Stomach (tissue), 9 donors: ENCODE data around the gene APEH. TPM values are rescaled to one million over a fixed set of nuclear protein-coding genes. Genes with fewer than 3 reads are reported as not detected.

ENCODE experiments used
- DNase-seq, 2 donors: peaks; one replicate each; pipeline versions ENCODE4 v3.0.0 to v3.0.0-alpha.2; 2013 to 2019
- H3K27ac ChIP-seq, 5 donors: fragments of 200-600 bp in 4 of 5; sonication (generic) in 4 of 5; one replicate each; pipeline ENCODE4 v1.5.1; 2013 to 2019; ENCODE audit warnings: mild to moderate bottlenecking in 1 of 5, moderate library complexity in 1 of 5
- H3K27me3 ChIP-seq, 3 donors: fragments of 200-600 bp; sonication (generic); one replicate each; pipeline ENCODE4 v1.5.1; 2017 to 2019; ENCODE audit warnings: mixed run types in 1 of 3
- H3K36me3 ChIP-seq, 4 donors: fragments of 200-600 bp; sonication (generic); 1 replicate in 3 of 4; 2 replicates in 1 of 4; pipeline ENCODE4 v1.5.1; 2016 to 2019
- H3K4me1 ChIP-seq, 4 donors: fragments of 200-600 bp; sonication (generic); one replicate each; pipeline ENCODE4 v1.5.1; 2016 to 2019
- H3K4me3 ChIP-seq, 4 donors: fragments of 200-600 bp; sonication (generic) in 3 of 4; one replicate each; pipeline ENCODE4 v1.5.1; 2016 to 2019; ENCODE audit warnings: mild to moderate bottlenecking in 1 of 4
- H3K9me3 ChIP-seq, 4 donors: fragments of 200-600 bp; sonication (generic); one replicate each; pipeline ENCODE4 v1.5.1; 2016 to 2019
- EP300 ChIP-seq: sonication (generic); formaldehyde crosslinking; IDR thresholded peaks from one replicate; pipeline ENCODE4 v1.6.1; 2017; ENCODE audit warnings: antibody characterized with exemption
- POLR2A ChIP-seq, 4 donors: fragments of 450-650 bp; IDR thresholded peaks; one replicate each; pipeline ENCODE4 v1.6.1; 2016; ENCODE audit warnings: antibody characterized with exemption in 4 of 4, control low read depth in 2 of 4, mild to moderate bottlenecking in 1 of 4, moderate library complexity in 1 of 4
- POLR2AphosphoS5 ChIP-seq, 3 donors: sonication (generic); formaldehyde crosslinking; IDR thresholded peaks; one replicate each; pipeline ENCODE4 v1.6.1; 2016; ENCODE audit warnings: antibody characterized with exemption in 3 of 3
- WGBS, 5 donors: extraction: QIAGEN DNeasy Blood & Tissue Kit in 3 of 5; methylation state at CpG; one replicate each; pipeline versions ENCODE4 v1.1.5 to v1.1.7; 2013 to 2018; 5-methylcytosine and 5-hydroxymethylcytosine counted together
- intact Hi-C: fragments of 100-400 bp; cut with DNase I; formaldehyde crosslinking; loops from one replicate; pipeline ENCODE4 v1.15.1; 2023; ENCODE audit warnings: low total_unique reads
- polyA plus RNA-seq, 3 donors: library from polyadenylated mRNA; stranded (reverse); fragments of 200-250 nt; gene quantifications; one replicate each; pipeline ENCODE4 v1.2.3, GENCODE V29; 2013
- total RNA-seq, 5 donors: library from RNA; depleted of rRNA; stranded (reverse); fragments of >200 nt; gene quantifications; one replicate each; pipeline versions ENCODE4 v1.1.0 to v1.2.3, GENCODE V29; 2014 to 2016
- TF ChIP-seq, protein P1 (sequence below), 7 experiments: fragments of 450-650 bp in 4 of 7; fragments of 200-600 bp in 3 of 7; sonication (generic) in 3 of 7; IDR thresholded peaks; one replicate each; pipeline ENCODE4 v1.5.1; 2016 to 2019; ENCODE audit warnings: antibody characterized with exemption in 7 of 7, control low read depth in 2 of 7, mild to moderate bottlenecking in 1 of 7
- donor health status: healthy with polysubstance abuse.
- donor health status: Bipolar disorder and iron deficiency.
- donor health status: healthy.

Gene APEH
- total and polyA plus RNA-seq, 8 donors, result 23.9 to 104 (median 47.7) TPM

GRCh38 chr3:49657208-49657915 lies 16.8 kb upstream of the APEH start:
- Histone ChIP-seq H3K9me3 (no peaks in the 10 kb centered on the region), H3K4me3 (no peak overlapping the region), H3K36me3 (no peaks in the 10 kb centered on the region), H3K27ac (no peak overlapping the region), H3K27me3 (peaks cover 0 to 16% (median 0%) of the 10 kb centered on the region in 3 donors), H3K4me1 (peaks cover 0 to 6% (median 0%) of the 10 kb centered on the region in 4 donors)
- 91 to 93% (median 92%) methylated on average over 23 to 36 of the region's 36 CpGs for WGBS, 5 donors
- TF ChIP-seq, protein P1, sequence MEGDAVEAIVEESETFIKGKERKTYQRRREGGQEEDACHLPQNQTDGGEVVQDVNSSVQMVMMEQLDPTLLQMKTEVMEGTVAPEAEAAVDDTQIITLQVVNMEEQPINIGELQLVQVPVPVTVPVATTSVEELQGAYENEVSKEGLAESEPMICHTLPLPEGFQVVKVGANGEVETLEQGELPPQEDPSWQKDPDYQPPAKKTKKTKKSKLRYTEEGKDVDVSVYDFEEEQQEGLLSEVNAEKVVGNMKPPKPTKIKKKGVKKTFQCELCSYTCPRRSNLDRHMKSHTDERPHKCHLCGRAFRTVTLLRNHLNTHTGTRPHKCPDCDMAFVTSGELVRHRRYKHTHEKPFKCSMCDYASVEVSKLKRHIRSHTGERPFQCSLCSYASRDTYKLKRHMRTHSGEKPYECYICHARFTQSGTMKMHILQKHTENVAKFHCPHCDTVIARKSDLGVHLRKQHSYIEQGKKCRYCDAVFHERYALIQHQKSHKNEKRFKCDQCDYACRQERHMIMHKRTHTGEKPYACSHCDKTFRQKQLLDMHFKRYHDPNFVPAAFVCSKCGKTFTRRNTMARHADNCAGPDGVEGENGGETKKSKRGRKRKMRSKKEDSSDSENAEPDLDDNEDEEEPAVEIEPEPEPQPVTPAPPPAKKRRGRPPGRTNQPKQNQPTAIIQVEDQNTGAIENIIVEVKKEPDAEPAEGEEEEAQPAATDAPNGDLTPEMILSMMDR (IDR thresholded peaks at IDR 0.05), result no peak
- TF ChIP-seq POLR2AphosphoS5 (IDR thresholded peaks at IDR 0.05), result no peak
- TF ChIP-seq EP300, result no peak
- no peak for TF ChIP-seq POLR2A (IDR thresholded peaks at IDR 0.05)
- intact Hi-C loops, result no loop called here
- DNase-seq, result no peak

DNA sequence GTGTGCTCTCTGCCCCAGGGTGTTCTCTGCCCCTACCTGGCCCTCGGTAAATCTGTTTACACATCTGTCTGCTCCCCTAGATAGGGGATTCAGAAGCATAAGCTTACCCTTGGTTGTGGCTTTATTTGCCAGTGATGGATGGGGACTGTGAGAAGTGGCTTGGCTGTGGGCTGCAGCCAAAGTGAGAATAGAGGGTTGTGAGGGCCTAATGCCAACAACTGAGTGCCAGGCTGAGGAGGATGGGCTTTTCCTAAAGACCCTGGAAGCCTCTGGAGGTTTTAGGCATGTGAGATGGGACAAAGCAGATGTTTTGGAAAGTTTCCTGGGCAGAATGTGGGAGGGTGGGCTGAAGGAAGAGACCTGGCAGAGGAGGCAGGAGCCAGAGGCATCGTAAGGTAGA lies 15.4 kb upstream of the APEH start:
- Histone ChIP-seq H3K27ac (no peak overlapping the region), H3K9me3 (no peaks in the 10 kb centered on the region), H3K4me3 (no peak overlapping the region), H3K36me3 (no peaks in the 10 kb centered on the region), H3K4me1 (peaks cover 0 to 6% (median 0%) of the 10 kb centered on the region in 4 donors), H3K27me3 (peaks cover 0 to 24% (median 0%) of the 10 kb centered on the region in 3 donors)
- DNase-seq, result no peak
- TF ChIP-seq POLR2AphosphoS5 (IDR thresholded peaks at IDR 0.05) (no peak), POLR2A (IDR thresholded peaks at IDR 0.05) (no peak), EP300 (no peak)
- TF ChIP-seq, protein P1 (IDR thresholded peaks at IDR 0.05), result no peak
- WGBS, 5 donors, result 41 to 59% (median 56%) methylated on average over 2 of the region's 2 CpGs
- intact Hi-C loops, result no loop called here

GRCh38 chr3:49659756-49660155 lies 14.4 kb upstream of the APEH start:
- intact Hi-C loops, result no loop called here
- Histone ChIP-seq H3K27me3 (peaks cover 0 to 28% (median 0%) of the 10 kb centered on the region in 3 donors), H3K27ac (no peak overlapping the region), H3K9me3 (no peaks in the 10 kb centered on the region), H3K4me3 (no peak overlapping the region), H3K4me1 (peaks cover 0 to 6% (median 0%) of the 10 kb centered on the region in 4 donors), H3K36me3 (no peaks in the 10 kb centered on the region)
- no peak for TF ChIP-seq EP300
- TF ChIP-seq, protein P1 (IDR thresholded peaks at IDR 0.05), result no peak
- no peak for TF ChIP-seq POLR2AphosphoS5 (IDR thresholded peaks at IDR 0.05)
- TF ChIP-seq POLR2A (IDR thresholded peaks at IDR 0.05), result no peak
- 48 to 76% (median 70%) methylated on average over 4 of the region's 4 CpGs for WGBS, 5 donors
- DNase-seq, result no peak

GRCh38 chr3:49661281-49661680 lies 12.9 kb upstream of the APEH start:
- no peak overlapping the region for H3K4me3 ChIP-seq
- TF ChIP-seq, protein P1 (IDR thresholded peaks at IDR 0.05), result no peak
- TF ChIP-seq POLR2AphosphoS5 (IDR thresholded peaks at IDR 0.05), result no peak
- no peak for DNase-seq
- peaks cover 0 to 20% (median 4%) of the 10 kb centered on the region in 4 donors for H3K4me1 ChIP-seq
- no peaks in the 10 kb centered on the region for H3K9me3 ChIP-seq
- H3K27me3 ChIP-seq, result peaks cover 0 to 26% (median 0%) of the 10 kb centered on the region in 3 donors
- H3K27ac ChIP-seq, result no peak overlapping the region
- intact Hi-C loops, result no loop called here
- no peaks in the 10 kb centered on the region for H3K36me3 ChIP-seq
- 82 to 86% (median 85%) methylated on average over 13 to 14 of the region's 14 CpGs for WGBS, 5 donors
